NCI-H2196 (cell line): Measurements from ENCODE around the gene IL17D.
"Not testable (repeated sequence)": the region's sequence is repeated elsewhere in the genome, so short reads cannot be mapped to it uniquely, and the experiment has no call there.

Source experiments
- DNase-seq: peaks from one replicate; lab custom pipeline; 2025; ENCODE audit not compliant: unreplicated experiment; lab: John Stamatoyannopoulos, UW

IL17D gene, protein sequence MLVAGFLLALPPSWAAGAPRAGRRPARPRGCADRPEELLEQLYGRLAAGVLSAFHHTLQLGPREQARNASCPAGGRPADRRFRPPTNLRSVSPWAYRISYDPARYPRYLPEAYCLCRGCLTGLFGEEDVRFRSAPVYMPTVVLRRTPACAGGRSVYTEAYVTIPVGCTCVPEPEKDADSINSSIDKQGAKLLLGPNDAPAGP

DNA sequence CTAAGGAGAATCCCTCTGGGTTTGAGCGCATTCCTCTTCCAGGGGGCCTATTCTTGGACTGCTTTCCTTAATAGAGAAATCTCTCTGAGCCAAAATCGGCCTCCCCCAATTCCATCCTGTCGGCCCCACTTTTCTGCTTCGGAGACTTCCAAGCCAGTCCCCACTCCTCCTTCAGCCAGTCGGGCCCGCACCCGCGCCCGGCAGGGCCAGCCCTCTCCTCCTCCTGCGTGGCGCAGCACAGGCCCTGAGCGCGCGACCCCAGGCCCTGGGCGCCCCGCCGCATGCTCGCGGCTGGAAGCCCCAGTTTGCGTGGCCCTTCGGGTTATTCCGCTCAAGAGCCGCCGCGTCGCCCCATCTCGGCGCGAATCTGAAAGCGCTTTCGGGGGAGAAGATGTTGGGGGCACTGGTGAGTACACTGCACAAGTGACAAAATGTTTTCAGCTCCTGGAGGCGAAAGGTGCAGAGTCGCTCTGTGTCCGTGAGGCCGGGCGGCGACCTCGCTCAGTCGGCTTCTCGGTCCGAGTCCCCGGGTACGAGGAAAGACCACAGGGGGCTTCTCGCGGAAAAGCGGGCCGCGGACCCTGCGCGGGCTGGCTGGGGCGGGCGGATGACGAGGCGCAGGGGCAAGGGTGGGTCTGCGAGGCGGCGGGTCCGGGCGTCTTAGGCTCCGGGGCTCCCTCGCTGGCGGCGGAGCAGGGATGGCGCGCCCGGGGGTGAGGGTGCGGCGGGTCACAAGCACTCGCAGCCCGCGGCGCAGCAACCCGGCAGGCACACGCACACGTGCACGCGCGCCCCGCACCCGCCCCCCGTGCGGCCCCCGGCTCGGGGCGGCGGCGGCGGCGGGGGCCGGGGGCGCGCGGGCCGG is at the start of gene IL17D:
IL17D (plus strand) TSS at position 785 of the 865 bp plus-strand sequence. CDS start 303 bp downstream, outside the sequence.
- no peak for DNase-seq

DNA sequence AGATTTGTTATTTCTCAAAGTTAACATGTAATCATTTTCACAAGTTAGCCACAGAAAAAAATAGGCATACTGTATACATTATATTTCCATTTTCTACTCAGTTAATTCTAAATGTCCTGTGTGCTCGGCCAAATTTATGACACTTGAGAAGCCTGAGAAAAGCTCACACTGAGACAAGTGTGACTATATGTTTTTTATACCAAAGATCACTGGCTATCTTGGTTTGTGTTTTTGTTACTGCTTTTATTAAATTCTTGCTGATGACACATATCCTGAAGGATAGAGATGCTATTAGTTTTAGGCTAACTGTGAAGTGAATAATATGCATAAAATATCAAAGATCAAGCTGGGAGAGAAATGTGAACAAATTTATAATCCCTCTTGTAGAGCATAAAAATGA is 49.3 kb upstream of the IL17D start:
- DNase-seq = no peak

DNA sequence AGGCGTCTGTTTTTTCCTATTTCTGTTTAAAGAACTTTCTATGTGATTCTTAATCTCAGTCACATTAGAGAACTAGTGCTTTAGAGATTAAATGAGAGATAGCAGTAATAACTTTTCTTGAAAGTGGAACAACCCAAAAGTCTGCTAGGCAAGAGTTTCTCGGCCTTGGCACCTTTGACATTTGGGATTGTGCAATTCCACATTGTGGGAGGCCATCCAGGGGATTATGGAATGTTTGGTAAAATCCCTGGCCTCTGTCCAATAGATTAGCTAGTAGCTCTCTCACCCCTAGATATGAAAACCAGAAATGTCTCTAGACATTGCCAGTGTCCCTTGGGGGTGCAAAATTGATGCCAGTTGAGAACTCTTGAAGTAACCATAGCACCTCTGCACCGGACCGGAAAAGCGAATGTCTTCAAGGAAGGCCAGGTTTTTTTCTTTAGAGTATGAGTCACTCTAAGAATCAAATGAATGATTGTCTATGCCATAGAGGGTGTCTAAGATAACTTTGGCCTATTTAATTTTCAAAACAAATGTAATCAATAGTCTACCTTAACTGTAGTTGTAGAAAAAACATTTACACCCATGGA is 45.0 kb upstream of the IL17D start:
- DNase-seq = no peak

DNA sequence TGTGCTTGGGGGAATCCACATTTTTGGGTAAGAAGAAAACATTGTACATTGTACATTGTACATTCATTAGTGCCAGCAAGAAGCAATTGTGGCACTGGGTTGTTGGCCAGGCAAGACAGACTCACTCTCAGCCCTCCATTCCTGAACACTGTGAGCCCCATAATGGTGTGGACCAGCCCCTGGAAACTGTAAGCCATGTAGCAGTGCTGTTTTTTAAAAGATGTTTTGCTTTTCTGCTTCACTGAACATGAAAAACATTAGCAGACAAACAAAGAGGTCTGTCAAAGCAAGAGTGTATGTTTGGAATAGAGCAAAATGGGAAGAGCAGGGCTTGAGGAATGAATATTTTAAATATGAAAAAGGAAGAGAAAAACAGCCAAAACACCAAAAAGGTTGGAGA is 39.1 kb upstream of the IL17D start:
- DNase-seq = no peak

DNA sequence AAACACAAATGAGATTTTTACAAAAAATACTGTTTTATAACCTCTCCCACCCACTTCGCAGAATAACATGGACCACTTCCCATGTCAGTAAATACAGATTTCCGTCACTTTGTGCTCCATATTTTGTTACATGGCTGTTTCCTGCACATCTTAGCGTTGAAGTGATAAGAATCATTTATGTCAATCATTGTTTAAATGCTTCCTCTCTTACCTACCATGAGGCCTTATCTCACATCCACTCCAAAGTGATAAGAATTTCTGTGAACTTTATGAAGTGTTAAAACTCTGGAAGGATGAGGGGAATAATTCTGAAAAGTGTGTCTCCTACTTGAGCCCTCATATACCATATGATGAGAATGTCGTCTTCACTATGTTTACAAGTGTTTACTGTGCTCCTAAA is 36.6 kb upstream of the IL17D start:
- DNase-seq = no peak

DNA sequence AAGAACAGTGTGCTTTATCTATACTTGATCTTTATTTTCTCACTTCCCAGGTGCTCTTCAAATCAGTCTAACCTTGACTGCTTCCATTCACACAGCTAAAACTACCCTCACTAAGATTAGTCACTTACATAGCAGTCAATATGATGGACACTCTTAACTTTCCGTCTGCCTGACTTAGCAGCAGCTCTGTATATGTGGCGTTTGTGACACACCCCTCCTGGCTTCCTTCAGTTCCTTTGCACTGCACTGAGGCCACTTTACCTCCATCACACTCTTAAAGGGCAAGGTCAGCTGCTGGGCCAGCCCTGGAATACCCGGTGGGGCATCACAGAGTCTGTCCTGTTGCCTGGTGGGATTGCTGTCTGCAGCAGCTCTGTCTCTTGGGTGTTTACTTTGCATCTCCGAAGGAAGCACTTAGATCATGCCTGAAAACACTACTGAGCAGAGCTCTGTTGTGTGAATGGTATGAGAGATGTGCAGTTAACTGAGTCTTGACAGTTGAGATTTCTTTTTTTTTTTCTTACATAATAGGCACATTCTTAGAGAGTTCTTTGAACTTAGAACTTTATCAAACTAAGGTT is 35.6 kb upstream of the IL17D start:
- DNase-seq = no peak

DNA sequence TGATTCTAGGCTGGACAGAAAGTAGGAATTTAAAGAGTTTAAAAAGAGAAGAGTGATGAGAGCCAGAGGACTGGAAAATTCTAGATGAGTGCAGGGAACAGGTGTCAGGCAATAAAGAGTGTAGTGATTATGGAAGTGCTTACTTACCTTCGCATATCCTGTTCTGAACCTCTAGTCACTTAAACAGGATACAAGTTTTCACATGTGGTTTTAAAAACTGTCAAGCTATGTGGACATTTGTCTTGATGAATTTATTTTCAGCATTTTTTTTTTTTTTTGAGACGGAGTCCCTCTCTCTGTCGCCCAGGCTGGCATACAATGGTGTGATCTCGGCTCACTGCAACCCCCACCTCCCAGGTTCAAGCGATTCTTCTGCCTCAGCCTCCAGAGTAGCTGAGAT is 34.3 kb upstream of the IL17D start:
- DNase-seq = no peak

DNA sequence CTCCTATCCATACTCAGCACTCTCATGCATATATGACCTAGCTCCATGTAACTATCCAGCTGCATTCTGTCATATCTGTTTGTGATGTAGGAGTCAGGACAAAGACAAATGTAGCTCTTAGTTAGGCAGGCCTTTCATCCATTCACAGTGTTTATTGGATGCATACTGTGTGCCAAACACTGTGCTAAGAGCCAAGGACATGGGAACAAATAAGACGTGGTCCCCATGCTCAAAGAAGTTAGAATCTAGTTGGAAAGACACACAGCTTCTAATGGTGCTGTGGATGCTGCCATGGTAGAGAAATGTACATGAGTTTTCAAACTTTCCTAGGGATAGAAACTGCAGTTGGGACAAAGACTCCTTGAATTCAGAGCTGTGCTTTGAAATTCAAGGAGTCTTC is 31.7 kb upstream of the IL17D start:
- DNase-seq = no peak

DNA sequence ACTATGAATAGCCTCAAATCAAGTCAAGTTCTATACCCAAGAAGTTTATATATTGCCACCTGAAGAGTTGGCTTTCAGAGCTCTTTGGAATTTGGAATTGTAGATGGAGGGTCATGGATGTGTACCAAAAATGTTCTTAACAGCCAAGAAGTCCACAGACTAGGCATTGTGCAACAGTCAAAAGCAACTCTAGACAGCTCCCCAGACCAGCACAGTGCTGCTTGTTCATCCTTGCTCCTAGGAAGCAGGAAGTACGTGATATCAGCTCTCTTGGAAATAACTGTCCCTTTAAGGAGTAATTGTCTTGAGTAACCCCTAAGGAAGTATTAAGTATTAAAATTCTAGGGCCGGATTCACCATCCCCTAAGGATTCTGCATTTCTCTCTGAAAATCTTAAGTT is 30.7 kb upstream of the IL17D start:
- DNase-seq = no peak

DNA sequence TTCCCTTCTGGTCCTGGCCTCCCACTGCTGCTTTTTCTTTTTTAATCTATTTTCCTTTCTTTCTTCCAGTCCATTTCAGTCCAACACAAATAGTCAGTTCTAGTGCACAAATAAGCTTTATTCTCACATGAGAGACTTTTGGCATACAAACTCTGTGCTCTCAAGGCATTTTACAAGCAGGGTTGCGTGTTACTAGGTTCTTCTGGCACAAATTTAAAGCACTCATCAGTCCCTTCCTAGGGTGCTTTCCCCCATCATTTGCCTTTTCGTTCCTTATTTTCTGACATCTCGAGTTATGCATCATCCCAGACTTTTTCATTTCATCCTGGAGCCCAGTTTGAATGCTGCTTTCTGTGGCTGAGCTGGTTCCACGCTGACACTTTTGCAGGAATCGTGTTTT is 29.8 kb upstream of the IL17D start:
- no peak for DNase-seq

DNA sequence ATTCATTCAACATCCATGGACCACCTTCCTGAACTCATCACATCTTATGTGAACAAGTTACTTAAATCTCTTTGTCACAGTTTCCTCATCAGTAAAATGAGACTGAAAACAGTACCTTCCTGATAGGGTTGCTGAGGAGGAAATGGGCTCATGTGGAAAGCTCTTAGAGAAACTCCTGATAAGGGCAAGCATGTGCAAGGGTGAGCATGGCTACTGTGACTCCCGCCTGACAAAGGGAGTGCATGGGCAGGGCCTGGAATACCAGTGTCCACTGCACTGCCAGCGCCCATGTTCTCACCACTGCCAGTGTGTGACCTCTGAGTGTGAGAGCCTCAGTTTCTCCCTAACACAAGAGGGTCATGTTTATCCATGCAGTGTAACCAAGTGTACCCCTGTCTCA is 27.3 kb upstream of the IL17D start:
- no peak for DNase-seq

DNA sequence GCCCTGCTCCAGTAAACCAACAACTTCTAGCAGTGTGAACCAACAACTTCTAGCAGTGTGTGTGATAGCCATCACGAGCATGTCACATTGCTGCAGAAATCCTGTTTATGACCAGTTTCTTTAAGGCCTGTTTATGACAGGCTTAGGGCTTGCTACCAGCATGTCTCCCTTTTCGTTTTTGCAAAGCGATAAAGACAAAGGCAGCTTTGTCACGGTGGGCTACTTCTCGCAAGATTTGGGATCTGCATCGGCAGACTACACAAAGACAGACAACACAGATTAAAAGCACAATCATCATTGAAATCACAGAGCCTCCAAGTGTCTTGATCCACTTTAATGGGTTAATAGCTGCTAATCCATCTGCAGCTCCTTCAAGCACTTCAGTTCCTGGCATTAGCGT is 24.9 kb upstream of the IL17D start:
- not testable (repeated sequence) for DNase-seq

DNA sequence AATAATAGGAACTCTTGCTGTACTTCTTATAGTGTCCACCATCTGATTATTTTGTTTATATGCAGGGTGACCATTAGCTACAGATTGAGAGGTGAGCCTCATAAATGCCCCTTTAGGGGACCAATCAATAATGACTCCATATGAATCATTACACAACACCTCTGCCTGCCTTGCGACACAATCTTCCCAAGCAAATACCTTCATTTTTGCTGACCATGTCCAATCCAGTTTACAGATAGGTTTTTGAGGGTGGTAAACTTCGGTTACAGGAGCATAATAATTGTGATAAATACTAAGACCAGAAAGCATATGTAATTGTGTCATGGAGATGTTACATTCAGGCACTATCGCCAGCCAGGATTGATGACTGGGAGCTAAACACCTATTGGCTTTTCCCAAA is 23.6 kb upstream of the IL17D start:
- no peak for DNase-seq

DNA sequence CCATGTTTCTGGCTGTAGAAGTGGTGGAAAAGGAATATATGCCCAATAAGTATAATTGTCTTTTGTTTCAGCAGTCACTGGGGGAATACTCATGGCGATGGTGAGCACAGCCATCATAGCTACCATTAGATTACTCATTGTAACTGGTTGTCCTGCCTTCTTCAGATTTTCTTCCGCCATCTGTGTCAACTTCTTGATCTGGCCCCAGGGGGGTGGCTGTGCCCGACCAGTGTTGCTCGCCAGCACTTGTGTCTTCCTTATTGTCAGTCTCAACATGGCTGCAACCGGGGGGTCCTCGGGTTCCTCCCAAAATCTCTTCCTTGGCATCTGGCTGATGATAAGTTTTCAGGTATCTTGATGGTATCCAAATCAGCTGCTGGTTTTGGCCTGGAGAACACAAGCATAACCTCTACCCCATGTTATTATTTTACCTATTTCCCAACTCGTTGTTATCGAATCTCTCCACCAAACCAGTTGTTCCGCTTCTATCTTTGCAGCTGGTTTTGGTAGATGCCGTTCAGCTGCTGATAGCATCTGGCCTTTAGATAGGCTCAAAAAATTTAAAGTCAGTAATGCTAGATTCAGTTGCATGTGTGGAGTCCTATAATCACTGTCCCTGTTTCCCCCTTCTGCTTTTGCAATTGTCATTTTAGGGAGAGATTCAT is 23.0 kb upstream of the IL17D start:
- no peak for DNase-seq

DNA sequence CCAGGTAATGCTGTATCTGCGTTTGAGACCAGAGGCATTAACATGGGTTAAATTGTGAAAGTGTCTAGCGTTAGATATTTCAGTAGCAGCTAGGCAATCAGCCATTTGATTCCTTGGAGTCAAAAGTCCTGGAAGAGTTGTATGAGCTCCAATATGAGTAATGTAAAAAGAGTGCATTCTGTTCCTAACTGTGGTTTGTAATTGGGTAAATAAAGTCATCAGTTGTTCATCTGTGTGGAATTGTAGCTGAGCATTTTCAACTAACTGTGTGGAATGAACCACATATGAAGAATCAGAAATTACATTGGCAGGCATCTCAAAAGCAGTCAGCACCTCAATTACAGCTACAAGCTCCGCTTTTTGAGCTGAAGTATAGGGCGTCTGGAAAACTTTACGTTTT is 22.0 kb upstream of the IL17D start:
- not testable (repeated sequence) for DNase-seq

DNA sequence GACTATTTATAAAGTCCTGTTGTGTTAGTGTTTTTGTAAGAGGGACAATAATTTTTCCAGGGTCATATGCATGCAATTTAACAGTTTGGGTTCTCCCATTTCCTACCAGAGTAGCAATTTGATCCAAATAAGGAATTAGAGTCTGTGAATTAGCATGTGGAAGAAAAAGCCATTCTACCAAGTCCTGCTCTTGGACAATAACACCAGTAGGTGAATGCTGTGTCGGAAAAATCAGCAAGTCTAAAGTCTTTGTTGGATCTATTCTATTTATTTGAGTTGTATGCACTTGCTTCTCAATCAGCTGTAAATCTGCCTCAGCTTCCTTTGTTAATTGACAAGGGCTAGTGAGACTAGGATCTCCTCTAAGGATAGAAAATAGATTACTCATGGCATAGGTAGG is 21.4 kb upstream of the IL17D start:
- no peak for DNase-seq

DNA sequence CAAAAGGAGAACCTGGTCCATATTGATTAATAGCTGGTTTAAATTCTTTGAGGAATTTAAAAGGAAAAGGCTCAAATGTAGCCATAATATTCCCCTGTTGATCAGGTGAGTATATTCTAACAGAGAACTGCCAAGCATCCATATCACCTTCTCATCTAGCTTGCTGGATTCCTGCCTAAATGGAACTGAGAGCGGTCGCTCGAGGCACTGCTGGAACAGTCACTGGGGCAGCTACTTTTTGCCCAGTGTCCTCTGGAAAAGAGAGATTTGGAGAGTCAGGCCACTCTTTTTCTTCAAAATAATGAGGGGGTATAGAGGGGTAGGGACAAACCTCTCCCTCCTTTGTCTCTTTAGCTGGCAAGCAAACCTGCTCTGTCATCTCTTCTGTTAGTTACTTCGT is 19.5 kb upstream of the IL17D start:
- no peak for DNase-seq

DNA sequence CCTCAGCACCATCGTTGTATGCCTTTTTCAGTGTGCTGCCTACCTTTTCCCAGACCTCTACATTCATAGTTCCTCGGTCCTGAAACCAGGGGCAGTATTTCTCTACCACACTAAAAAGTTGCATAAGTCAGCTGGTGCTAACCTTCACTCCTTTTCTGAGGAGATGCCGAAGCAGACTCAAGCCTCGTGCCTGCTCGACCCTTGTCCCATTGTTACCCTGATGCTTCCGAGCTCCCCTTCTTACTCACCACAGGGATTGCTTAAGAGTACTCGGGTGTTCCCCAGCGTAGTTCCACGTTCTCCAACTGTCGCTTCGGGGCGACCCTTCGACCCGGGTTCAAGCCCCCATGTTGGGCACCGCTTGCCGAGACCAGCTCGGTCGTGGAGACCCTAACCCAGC is 19.0 kb upstream of the IL17D start:
- no peak for DNase-seq

DNA sequence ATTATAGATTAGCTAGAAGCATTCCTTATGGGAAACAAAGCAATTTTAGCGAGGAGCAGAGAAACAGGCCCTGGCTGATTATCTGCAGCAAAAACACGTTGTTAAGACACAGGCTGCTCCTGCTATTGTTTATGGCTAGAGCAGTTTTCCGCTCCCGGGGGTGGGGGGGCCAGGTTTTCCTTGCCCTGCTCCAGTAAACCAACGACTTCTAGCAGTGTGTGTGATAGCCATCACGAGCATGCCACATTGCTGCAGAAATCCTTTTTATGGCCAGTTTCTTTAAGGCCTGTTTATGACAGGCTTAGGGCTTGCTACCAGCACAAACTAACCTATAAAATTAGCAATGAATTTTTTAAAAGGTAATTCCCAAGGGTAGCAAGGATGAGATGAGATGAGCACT is 18.4 kb upstream of the IL17D start:
- no peak for DNase-seq

DNA sequence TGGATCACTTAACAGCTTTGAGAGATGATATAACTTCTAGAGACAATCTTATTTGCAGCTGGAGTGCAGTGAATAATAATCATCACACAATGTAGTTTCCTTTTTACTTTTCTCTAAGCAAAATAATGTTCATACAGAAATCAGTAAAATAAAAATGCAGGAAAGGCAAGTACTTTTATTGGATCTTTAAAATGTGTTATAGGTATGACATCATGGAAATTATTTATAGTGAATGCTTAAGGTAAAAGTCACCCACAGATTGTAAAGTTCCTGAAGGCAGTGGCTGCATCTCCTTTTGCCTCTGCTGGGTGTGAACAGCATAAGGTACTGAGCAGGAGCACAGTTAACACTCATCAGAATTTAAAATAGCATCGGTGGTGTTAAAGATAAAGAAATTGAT is 17.3 kb upstream of the IL17D start:
- DNase-seq = no peak

DNA sequence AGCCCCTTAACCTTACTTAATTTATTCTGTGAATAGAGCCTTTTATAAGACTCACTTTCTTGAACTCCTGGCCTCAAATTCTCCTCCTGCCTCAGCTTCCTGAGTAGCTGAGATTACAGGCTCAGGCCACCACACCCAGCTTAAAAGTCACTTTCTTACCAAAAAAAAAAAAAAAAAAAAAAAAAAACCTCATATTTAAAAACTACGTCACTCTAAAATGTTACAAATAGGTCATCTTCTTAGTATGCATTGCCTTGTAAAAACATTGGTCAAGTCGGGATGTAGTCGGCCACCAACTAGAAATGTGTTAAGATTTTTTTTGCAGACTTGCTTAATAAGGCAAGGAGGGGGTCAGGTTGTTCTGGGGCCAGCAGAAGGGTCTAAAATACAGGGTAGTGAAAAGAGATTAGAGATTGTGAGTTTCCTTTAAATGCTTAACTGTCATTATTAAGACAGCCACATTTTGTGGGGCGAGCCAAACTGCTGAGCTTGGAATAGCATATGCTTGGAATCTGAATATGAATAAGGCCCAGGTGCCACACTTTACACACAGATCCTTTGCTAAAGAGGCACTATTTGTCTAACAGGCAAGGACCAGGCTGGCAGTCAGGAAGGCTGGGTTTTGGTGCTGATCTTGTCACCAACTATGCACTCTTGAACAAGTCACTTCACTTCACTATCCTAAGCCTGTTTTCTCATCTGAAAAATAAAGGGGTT is 16.5 kb upstream of the IL17D start:
- no peak for DNase-seq
